ENCODE data around the gene GALNT18. TPM values are rescaled to one million over a fixed set of nuclear protein-coding genes. Genes with fewer than 3 reads are reported as not detected.

The GALNT18 gene
- total and polyA plus RNA-seq, 4 donors = 17.7 to 109 (median 63.7) TPM

- TF ChIP-seq CTCF (IDR thresholded peaks at IDR 0.05; ENCODE audit: control extremely low read depth, extremely low read depth) = no peak
- DNase-seq (no peak), ATAC-seq (ENCODE audit: insufficient read depth, low FRiP score) (no peak)
- Histone ChIP-seq H3K9ac (ENCODE audit: insufficient read depth in 1 of 2, low read length in 2 of 2) (no peak overlapping the region), H3K4me1 (ENCODE audit: control insufficient read depth in 5 of 5, insufficient read depth in 5 of 5, low read length in 5 of 5) (peaks cover 0 to 12% (median 0%) of the 10 kb centered on the region in 5 donors), H3K27ac (ENCODE audit: low read depth in 1 of 2, low read length in 1 of 2) (no peak overlapping the region), H3K9me3 (ENCODE audit: control insufficient read depth in 4 of 4, insufficient read depth in 3 of 4, low read length in 3 of 4) (no peaks in the 10 kb centered on the region), H3K4me3 (no peak overlapping the region), H3K27me3 (ENCODE audit: control insufficient read depth in 3 of 3, insufficient read depth in 3 of 3, low read length in 2 of 3) (no peaks in the 10 kb centered on the region), H3K36me3 (ENCODE audit: control insufficient read depth in 4 of 4, insufficient read depth in 4 of 4, low read length in 4 of 4) (no peaks in the 10 kb centered on the region)
- WGBS, 2 donors = 84 to 91% methylated on average over 3 of the region's 3 CpGs
These were observed 139.1 kb downstream of the GALNT18 start for GRCh38 chr11:11482730-11483129.

- Histone ChIP-seq H3K27ac (ENCODE audit: low read depth in 1 of 2, low read length in 1 of 2) (no peak overlapping the region), H3K27me3 (ENCODE audit: control insufficient read depth in 3 of 3, insufficient read depth in 3 of 3, low read length in 2 of 3) (no peaks in the 10 kb centered on the region), H3K4me1 (ENCODE audit: control insufficient read depth in 5 of 5, insufficient read depth in 5 of 5, low read length in 5 of 5) (peaks cover 0 to 14% (median 0%) of the 10 kb centered on the region in 5 donors), H3K9ac (ENCODE audit: insufficient read depth in 1 of 2, low read length in 2 of 2) (no peak overlapping the region), H3K36me3 (ENCODE audit: control insufficient read depth in 4 of 4, insufficient read depth in 4 of 4, low read length in 4 of 4) (no peaks in the 10 kb centered on the region), H3K4me3 (no peak overlapping the region), H3K9me3 (ENCODE audit: control insufficient read depth in 4 of 4, insufficient read depth in 3 of 4, low read length in 3 of 4) (no peaks in the 10 kb centered on the region)
- 92 to 93% methylated on average over 4 of the region's 4 CpGs for WGBS, 2 donors
- no peak for TF ChIP-seq CTCF (IDR thresholded peaks at IDR 0.05; ENCODE audit: control extremely low read depth, extremely low read depth)
- ATAC-seq (ENCODE audit: insufficient read depth, low FRiP score) = no peak
- DNase-seq = no peak
These were observed 140.4 kb downstream of the GALNT18 start for GRCh38 chr11:11481371-11481770.

GRCh38 chr11:11480971-11481370, 140.8 kb downstream of the GALNT18 start:
- WGBS, 2 donors = 78 to 79% methylated on average over 2 of the region's 3 CpGs

More at GRCh38 chr11:11480971-11481370, 140.8 kb downstream of the GALNT18 start:
- no peak for ATAC-seq (ENCODE audit: insufficient read depth, low FRiP score)
- Histone ChIP-seq H3K4me3 (no peak overlapping the region), H3K36me3 (ENCODE audit: control insufficient read depth in 4 of 4, insufficient read depth in 4 of 4, low read length in 4 of 4) (no peaks in the 10 kb centered on the region), H3K4me1 (ENCODE audit: control insufficient read depth in 5 of 5, insufficient read depth in 5 of 5, low read length in 5 of 5) (peaks cover 0 to 14% (median 0%) of the 10 kb centered on the region in 5 donors), H3K9ac (ENCODE audit: insufficient read depth in 1 of 2, low read length in 2 of 2) (no peak overlapping the region), H3K9me3 (ENCODE audit: control insufficient read depth in 4 of 4, insufficient read depth in 3 of 4, low read length in 3 of 4) (no peaks in the 10 kb centered on the region), H3K27ac (ENCODE audit: low read depth in 1 of 2, low read length in 1 of 2) (no peak overlapping the region), H3K27me3 (ENCODE audit: control insufficient read depth in 3 of 3, insufficient read depth in 3 of 3, low read length in 2 of 3) (no peaks in the 10 kb centered on the region)
- TF ChIP-seq CTCF (IDR thresholded peaks at IDR 0.05; ENCODE audit: control extremely low read depth, extremely low read depth) = no peak
- no peak for DNase-seq
